ENCODE data around the gene ATP8B4. TPM values are rescaled to one million over a fixed set of nuclear protein-coding genes. Genes with fewer than 3 reads are reported as not detected.

The ATP8B4 gene
- total RNA-seq, 1 donor from 2014 or later: 9.0 TPM

DNA sequence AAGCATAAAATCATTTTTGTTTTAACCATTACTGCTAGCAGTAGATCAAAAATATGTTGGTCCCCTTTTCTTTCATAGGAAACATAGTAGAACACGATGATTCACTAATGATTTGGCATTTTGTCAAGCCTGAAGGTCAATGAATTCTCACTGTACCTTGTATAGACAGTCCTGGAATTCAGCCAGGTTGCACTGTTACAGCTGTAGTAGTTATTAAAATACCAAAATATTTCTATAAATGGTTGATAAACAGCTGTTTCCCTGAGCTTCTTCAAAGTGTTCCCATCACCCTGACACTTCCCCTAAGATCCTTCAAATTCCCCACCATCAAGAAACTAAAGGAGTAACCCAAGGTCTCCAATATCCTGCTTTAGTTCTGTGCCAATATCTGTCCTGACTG lies 200.9 kb downstream of the ATP8B4 start:
- Histone ChIP-seq H3K36me3 (no peaks in the 10 kb centered on the region), H3K27me3 (ENCODE audit: low read depth) (no peaks in the 10 kb centered on the region), H3K4me3 (no peak overlapping the region), H3K4me1 (no peaks in the 10 kb centered on the region), H3K27ac (no peak overlapping the region), H3K9me3 (no peaks in the 10 kb centered on the region)
- TF ChIP-seq, protein P1, sequence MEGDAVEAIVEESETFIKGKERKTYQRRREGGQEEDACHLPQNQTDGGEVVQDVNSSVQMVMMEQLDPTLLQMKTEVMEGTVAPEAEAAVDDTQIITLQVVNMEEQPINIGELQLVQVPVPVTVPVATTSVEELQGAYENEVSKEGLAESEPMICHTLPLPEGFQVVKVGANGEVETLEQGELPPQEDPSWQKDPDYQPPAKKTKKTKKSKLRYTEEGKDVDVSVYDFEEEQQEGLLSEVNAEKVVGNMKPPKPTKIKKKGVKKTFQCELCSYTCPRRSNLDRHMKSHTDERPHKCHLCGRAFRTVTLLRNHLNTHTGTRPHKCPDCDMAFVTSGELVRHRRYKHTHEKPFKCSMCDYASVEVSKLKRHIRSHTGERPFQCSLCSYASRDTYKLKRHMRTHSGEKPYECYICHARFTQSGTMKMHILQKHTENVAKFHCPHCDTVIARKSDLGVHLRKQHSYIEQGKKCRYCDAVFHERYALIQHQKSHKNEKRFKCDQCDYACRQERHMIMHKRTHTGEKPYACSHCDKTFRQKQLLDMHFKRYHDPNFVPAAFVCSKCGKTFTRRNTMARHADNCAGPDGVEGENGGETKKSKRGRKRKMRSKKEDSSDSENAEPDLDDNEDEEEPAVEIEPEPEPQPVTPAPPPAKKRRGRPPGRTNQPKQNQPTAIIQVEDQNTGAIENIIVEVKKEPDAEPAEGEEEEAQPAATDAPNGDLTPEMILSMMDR (IDR thresholded peaks at IDR 0.05): no peak
- intact Hi-C loops (cut with DNase I): no loop called here
- ATAC-seq (no peak), DNase-seq (no peak)

DNA sequence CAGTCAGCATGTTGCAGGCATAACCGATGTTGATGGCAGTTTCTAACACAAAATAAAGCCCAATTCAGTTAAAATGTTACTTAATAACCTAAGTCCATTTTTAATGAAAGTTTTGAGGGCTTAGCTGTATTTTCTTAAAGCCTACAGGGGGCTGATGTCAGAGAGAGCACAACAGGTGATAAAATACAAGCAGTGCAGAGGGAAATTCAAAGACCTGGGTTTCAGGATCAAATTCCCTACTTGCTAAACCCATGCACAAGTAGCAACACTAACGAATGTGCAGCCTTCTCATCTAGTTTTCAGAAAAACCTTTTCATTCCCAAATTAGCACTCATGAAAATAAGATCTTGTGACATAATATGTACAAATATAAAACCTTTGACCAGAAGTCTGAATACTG lies 202.0 kb downstream of the ATP8B4 start:
- DNase-seq (no peak), ATAC-seq (no peak)
- Histone ChIP-seq H3K4me3 (no peak overlapping the region), H3K27ac (no peak overlapping the region), H3K4me1 (no peaks in the 10 kb centered on the region), H3K27me3 (ENCODE audit: low read depth) (no peaks in the 10 kb centered on the region), H3K36me3 (no peaks in the 10 kb centered on the region), H3K9me3 (no peaks in the 10 kb centered on the region)
- intact Hi-C loops (cut with DNase I): no loop called here
- TF ChIP-seq, protein P1 (IDR thresholded peaks at IDR 0.05): no peak

DNA sequence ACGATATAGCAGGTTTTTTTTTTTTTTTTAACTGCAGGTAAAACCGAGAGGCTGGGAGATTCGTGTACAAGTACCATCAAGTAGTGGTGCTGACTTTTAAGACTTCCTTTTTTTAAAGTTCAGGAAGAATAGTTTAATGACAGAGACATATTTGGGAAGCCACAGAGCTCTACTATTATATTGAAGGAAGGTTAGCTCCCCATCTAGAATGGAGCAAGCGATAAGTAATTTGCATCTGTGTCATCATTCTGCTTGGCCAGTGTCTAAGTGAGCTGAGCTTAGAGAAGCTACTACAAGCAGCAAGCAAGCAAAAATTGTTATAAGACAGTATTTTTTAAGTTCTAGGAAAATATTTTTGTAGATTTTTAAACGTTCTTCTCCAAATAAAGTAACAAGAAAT lies 203.2 kb downstream of the ATP8B4 start:
- H3K4me3 ChIP-seq: no peak overlapping the region
- TF ChIP-seq, protein P1 (IDR thresholded peaks at IDR 0.05): no peak
- peaks cover under 1% of the 10 kb centered on the region for H3K9me3 ChIP-seq
- ATAC-seq (no peak), DNase-seq (no peak)
- H3K4me1 ChIP-seq: no peaks in the 10 kb centered on the region
- H3K27ac ChIP-seq: no peak overlapping the region
- H3K27me3 ChIP-seq (ENCODE audit: low read depth): no peaks in the 10 kb centered on the region
- intact Hi-C loops (cut with DNase I): no loop called here
- H3K36me3 ChIP-seq: no peaks in the 10 kb centered on the region

DNA sequence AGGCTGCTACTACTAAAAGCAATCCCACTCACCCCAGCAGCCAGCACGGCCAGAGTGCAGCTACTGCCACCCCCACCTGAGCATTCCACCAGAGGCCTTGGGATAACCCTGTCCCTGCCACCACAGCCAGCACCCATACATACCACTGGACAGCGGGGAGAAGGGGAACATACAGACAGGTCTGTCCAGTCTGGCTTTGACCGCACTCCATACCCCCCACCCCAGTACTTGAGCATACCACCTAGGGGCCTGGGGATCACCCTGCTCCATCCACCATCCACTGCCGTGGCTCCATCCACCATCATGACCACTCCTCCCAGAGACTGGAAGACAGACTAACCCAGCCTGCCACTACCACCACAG lies 210.1 kb downstream of the ATP8B4 start:
- H3K27ac ChIP-seq: no peak overlapping the region
- no peaks in the 10 kb centered on the region for H3K27me3 ChIP-seq (ENCODE audit: low read depth)
- peaks cover 8% of the 10 kb centered on the region for H3K9me3 ChIP-seq
- peak in 1 of 2 donors; percentile 27 for ATAC-seq
- TF ChIP-seq, protein P1 (IDR thresholded peaks at IDR 0.05): no peak
- no peak for DNase-seq
- H3K36me3 ChIP-seq: no peaks in the 10 kb centered on the region
- intact Hi-C loops (cut with DNase I): no loop called here
- no peak overlapping the region for H3K4me3 ChIP-seq
- H3K4me1 ChIP-seq: no peaks in the 10 kb centered on the region

DNA sequence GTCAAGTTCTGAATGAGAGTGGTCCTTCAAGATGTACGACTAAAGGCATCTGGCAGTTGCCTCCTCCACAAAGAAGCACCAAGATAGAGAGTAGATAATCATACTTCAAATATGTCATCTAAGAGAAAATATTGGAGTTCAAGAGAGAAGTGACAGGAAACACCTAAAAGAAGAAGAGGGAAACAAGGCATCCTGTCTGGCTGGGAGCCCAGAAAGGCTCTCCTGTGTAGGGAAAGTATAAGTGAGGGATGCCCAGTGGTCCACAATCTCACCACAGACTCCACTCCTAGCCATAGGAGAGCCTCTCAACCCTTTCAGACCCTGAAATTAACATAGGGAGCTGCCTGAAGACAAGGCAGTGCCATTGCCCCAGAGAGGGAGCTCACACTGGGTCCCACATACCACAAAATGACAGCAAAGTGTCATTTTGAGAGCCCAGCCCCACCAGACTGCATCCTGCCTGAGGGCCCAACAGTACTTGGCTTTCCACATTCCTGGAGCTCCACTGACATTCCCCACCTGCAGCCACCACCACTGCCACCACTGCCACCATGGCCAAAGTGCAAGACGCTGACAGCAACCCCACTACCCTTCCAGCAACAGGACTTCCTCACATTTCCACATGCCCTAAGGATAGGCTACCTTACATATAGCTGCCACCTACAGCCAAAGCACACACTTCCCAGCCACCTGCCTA lies 210.6 kb downstream of the ATP8B4 start:
- DNase-seq (no peak), ATAC-seq (no peak)
- Histone ChIP-seq H3K27me3 (ENCODE audit: low read depth) (no peaks in the 10 kb centered on the region), H3K36me3 (no peaks in the 10 kb centered on the region), H3K9me3 (peaks cover 8% of the 10 kb centered on the region), H3K4me3 (no peak overlapping the region), H3K27ac (no peak overlapping the region), H3K4me1 (no peaks in the 10 kb centered on the region)
- intact Hi-C loops (cut with DNase I): no loop called here
- TF ChIP-seq, protein P1 (IDR thresholded peaks at IDR 0.05): no peak

All from lower lobe of right lung (tissue), 2 donors.